ENCODE measurements around the gene DAPK2. TPM values are rescaled to one million over a fixed set of nuclear protein-coding genes. Genes with fewer than 3 reads are reported as not detected.

DAPK2 gene
- total RNA-seq: under 1 TPM; 0.69 to 1.00 TPM

GRCh38 chr15:64046421-64047153 is at the start of gene DAPK2:
TSS of gene DAPK2 (minus strand) at chr15:64046485. CDS start at chr15:64040261, 6,224 bp downstream.

GRCh38 chr15:64093627-64094417 is 47.5 kb upstream of the DAPK2 start, which contains the start of gene CIAO2A:
TSS of gene CIAO2A (minus strand) at chr15:64093838. CDS start at chr15:64093768, 70 bp downstream.

Small RNAs within 50 kb of the gene (small RNA-seq; reads per million reads assigned to genes)
- gene AC015914.2 (0 reads per million in 2 donors), gene MIR422A (0 reads per million in 2 donors)

Other genes with a start within 250 kb of the DAPK2 start
- 10 to 100 TPM; 82.3 to 98.4 TPM for gene HERC1, start 212.5 kb downstream of the DAPK2 start, total RNA-seq
- gene CIAO2A, start 47.4 kb upstream of the DAPK2 start, total RNA-seq: 10 to 100 TPM; 52.3 to 81.9 TPM
- 10 to 100 TPM; 33.7 to 39.3 TPM for gene SNX1, start 49.5 kb upstream of the DAPK2 start, total RNA-seq
- gene SNX22, start 105.2 kb upstream of the DAPK2 start, total RNA-seq: under 1 TPM; under 0.01 TPM
- gene PPIB, start 116.5 kb upstream of the DAPK2 start, total RNA-seq: 100 to 1,000 TPM; 385 to 781 TPM

Data from melanocyte of skin (primary cell).